Activated CD8-positive, alpha-beta T cell treated with anti-CD3 and anti-CD28 coated beads for 36 hours (primary cell): ENCODE measurements around the gene DAAM2. TPM values are rescaled to one million over a fixed set of nuclear protein-coding genes. Genes with fewer than 3 reads are reported as not detected.

Experiments used
- ATAC-seq: fragments of 200-7000 bp; cut with Tn5 transposase; one replicate; pipeline ENCODE4 v1.10.0; 2021; ENCODE audit warnings: mild to moderate bottlenecking, moderate library complexity
- CTCF ChIA-PET: fragments of 350-600 bp; sonication (Branson Sonifier 250); formaldehyde crosslinking; loops from one replicate; lab custom pipeline; 2021; ENCODE audit warnings: antibody characterized with exemption; lab: Charles Lee
- POLR2A ChIA-PET: fragments of 350-600 bp; sonication (Branson Sonifier 250); formaldehyde crosslinking; loops from one replicate; lab custom pipeline; 2021; ENCODE audit warnings: antibody characterized with exemption; lab: Charles Lee
- DNase-seq: peaks from one replicate; pipeline ENCODE4 v3.0.0-alpha.2; 2020
- H3K27ac Mint-ChIP-seq: one replicate; pipeline ENCODE4 v1.8.0; 2021; ENCODE audit warnings: mild to moderate bottlenecking, mixed read lengths
- H3K27me3 Mint-ChIP-seq: one replicate; pipeline ENCODE4 v1.8.0; 2021; ENCODE audit warnings: mixed read lengths
- H3K36me3 Mint-ChIP-seq: one replicate; pipeline ENCODE4 v1.8.0; 2021; ENCODE audit warnings: low read depth, mixed read lengths
- H3K4me1 Mint-ChIP-seq: one replicate; pipeline ENCODE4 v1.8.0; 2021; ENCODE audit warnings: low read depth, mixed read lengths
- H3K4me3 Mint-ChIP-seq: one replicate; pipeline ENCODE4 v1.8.0; 2021; ENCODE audit warnings: mild to moderate bottlenecking, moderate library complexity, mixed read lengths
- H3K9me3 Mint-ChIP-seq: one replicate; pipeline ENCODE4 v1.8.0; 2021; ENCODE audit warnings: mixed read lengths
- intact Hi-C: fragments of 100-400 bp; cut with micrococcal nuclease; formaldehyde crosslinking; loops from one replicate; pipeline ENCODE4 v1.10.0; 2022
- total RNA-seq, 2 experiments: library from RNA; stranded (reverse); gene quantifications; one replicate each; pipeline ENCODE4 v1.2.3, GENCODE V29; 2021
- TF ChIP-seq, protein P1 (sequence below): fragments of 200-600 bp; IDR thresholded peaks from one replicate; pipeline ENCODE4 v1.8.0; 2022; ENCODE audit warnings: antibody characterized with exemption, mild to moderate bottlenecking

The DAAM2 gene
- total RNA-seq, 2 experiments from 2014 or later, result not detected

DNA sequence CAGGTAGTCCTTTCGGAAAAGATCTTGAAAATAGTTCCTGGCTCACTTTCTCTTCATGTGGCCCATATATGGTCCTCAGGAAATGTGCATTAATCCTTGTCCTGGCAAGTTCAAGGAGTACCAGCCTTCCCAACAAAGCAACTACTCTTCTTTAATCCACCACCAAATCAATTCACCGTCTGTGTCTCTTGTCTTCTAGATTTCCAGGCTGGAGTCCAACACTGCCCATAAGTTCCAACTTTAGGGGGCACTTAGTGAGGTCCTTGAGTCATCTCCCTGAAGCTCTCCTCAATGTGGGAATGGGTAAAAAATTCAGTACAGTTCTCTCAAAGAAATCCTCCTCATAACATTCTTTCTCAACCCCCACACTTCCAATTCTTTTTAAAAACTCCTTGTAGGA lies 6.9 kb upstream of the DAAM2 start:
- intact Hi-C loops, result no loop called here
- CTCF ChIA-PET, result no interaction called here
- Mint-ChIP-seq H3K4me1 (no peaks in the 10 kb centered on the region), H3K9me3 (no peaks in the 10 kb centered on the region), H3K4me3 (no peak overlapping the region), H3K36me3 (no peaks in the 10 kb centered on the region), H3K27ac (no peak overlapping the region), H3K27me3 (peaks cover 7% of the 10 kb centered on the region)
- ATAC-seq (no peak), DNase-seq (no peak)
- TF ChIP-seq, protein P1, sequence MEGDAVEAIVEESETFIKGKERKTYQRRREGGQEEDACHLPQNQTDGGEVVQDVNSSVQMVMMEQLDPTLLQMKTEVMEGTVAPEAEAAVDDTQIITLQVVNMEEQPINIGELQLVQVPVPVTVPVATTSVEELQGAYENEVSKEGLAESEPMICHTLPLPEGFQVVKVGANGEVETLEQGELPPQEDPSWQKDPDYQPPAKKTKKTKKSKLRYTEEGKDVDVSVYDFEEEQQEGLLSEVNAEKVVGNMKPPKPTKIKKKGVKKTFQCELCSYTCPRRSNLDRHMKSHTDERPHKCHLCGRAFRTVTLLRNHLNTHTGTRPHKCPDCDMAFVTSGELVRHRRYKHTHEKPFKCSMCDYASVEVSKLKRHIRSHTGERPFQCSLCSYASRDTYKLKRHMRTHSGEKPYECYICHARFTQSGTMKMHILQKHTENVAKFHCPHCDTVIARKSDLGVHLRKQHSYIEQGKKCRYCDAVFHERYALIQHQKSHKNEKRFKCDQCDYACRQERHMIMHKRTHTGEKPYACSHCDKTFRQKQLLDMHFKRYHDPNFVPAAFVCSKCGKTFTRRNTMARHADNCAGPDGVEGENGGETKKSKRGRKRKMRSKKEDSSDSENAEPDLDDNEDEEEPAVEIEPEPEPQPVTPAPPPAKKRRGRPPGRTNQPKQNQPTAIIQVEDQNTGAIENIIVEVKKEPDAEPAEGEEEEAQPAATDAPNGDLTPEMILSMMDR, result no peak
- POLR2A ChIA-PET, result no interaction called here

DNA sequence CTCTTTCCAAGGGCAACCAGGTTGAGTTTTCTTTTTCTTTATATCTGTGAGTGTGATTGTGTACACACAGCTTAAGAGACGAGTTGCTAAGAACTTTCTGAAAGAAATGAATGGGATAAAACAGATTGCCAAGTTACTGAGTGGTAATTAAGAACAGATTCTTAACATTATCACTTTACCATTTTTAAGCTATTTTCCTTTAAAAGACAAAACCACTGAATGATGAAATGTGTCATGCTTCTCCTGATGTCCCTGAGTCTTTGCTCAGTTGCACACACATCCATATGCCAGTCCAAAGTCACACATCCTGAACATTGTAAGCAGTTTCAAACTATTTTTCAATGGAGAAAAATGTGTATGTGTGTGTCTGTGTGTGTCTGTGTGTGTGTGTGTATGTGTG lies 5.5 kb upstream of the DAAM2 start:
- DNase-seq (no peak), ATAC-seq (no peak)
- ChIA-PET CTCF (no interaction called here), POLR2A (no interaction called here)
- intact Hi-C loops, result no loop called here
- no peaks in the 10 kb centered on the region for H3K36me3 Mint-ChIP-seq
- TF ChIP-seq, protein P1, result no peak
- no peaks in the 10 kb centered on the region for H3K9me3 Mint-ChIP-seq
- no peak overlapping the region for H3K27ac Mint-ChIP-seq
- peaks cover 15% of the 10 kb centered on the region for H3K27me3 Mint-ChIP-seq
- H3K4me3 Mint-ChIP-seq, result no peak overlapping the region
- H3K4me1 Mint-ChIP-seq, result no peaks in the 10 kb centered on the region

DNA sequence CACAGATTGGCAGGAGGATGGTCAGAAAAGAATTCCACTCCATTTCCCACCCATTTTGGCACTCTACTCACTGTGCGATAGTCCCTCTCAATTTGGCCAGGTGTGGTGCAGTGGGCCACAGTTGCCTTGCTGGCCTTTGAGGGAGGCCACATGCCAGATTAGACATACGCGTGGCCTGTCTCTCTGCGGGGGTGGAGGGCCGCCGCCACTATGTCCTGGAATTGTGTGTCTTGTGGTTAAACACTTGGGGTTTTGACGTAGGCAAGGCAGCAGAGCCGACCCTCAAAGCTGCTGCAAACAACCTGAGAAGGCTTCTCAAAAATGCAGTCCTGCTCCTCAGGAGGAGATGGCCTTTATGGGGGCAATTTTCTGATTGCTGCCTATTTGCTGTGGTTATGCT lies 4.9 kb upstream of the DAAM2 start:
- H3K4me1 Mint-ChIP-seq, result no peaks in the 10 kb centered on the region
- POLR2A ChIA-PET, result no interaction called here
- H3K36me3 Mint-ChIP-seq, result no peaks in the 10 kb centered on the region
- H3K4me3 Mint-ChIP-seq, result no peak overlapping the region
- DNase-seq, result no peak
- no peak for ATAC-seq
- no peaks in the 10 kb centered on the region for H3K9me3 Mint-ChIP-seq
- peaks cover 16% of the 10 kb centered on the region for H3K27me3 Mint-ChIP-seq
- CTCF ChIA-PET, result interaction anchor here (1.4 kb wide), 1 partner anchor 13 kb away, joined by 3 read pairs; no protein-coding TSS in a partner anchor
- H3K27ac Mint-ChIP-seq, result no peak overlapping the region
- intact Hi-C loops, result no loop called here
- TF ChIP-seq, protein P1, result no peak

- intact Hi-C loops, result no loop called here
- DNase-seq (no peak), ATAC-seq (no peak)
- ChIA-PET CTCF (no interaction called here), POLR2A (no interaction called here)
- no peaks in the 10 kb centered on the region for H3K9me3 Mint-ChIP-seq
- no peak overlapping the region for H3K27ac Mint-ChIP-seq
- no peaks in the 10 kb centered on the region for H3K4me1 Mint-ChIP-seq
- no peak overlapping the region for H3K4me3 Mint-ChIP-seq
- no peaks in the 10 kb centered on the region for H3K36me3 Mint-ChIP-seq
- peaks cover 36% of the 10 kb centered on the region for H3K27me3 Mint-ChIP-seq
- TF ChIP-seq, protein P1, result no peak
These were observed 1.4 kb upstream of the DAAM2 start for GRCh38 chr6:39790772-39791171.

DNA sequence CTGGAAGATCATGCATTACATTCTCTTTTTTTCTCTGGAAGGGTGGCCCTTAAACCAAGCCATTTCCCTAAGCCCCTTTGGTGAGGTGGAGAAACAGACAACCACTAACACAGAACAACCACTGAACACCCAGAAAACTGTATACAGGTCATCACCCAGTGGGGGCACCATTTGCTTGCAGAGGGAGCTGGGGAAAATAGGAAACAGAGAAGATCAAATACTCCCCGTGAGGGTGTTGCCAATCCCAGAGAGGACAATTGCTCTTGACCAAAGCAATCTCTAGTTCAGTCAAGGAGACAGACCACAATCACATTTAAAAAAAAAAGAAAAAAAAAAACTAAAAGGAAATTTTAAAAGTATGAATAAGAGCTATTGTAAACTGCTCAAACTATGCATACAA lies 865 bp upstream of the DAAM2 start:
- H3K27me3 Mint-ChIP-seq, result peaks cover 36% of the 10 kb centered on the region
- TF ChIP-seq, protein P1, result no peak
- no peaks in the 10 kb centered on the region for H3K9me3 Mint-ChIP-seq
- no peaks in the 10 kb centered on the region for H3K36me3 Mint-ChIP-seq
- H3K27ac Mint-ChIP-seq, result no peak overlapping the region
- ChIA-PET CTCF (no interaction called here), POLR2A (no interaction called here)
- no peak for DNase-seq
- intact Hi-C loops, result no loop called here
- no peak for ATAC-seq
- no peak overlapping the region for H3K4me3 Mint-ChIP-seq
- no peaks in the 10 kb centered on the region for H3K4me1 Mint-ChIP-seq
